Medulla oblongata (tissue), 1 donor: Measurements from ENCODE around the gene ACOD1.

ENCODE experiments used
- DNase-seq: peaks from one replicate; pipeline ENCODE4 v3.0.0-alpha.2; 2015; ENCODE audit errors: extremely low spot score

Gene ACOD1

GRCh38 chr13:76991796-76992547 is 43.7 kb downstream of the ACOD1 start, which contains the start of gene CLN5:
CLN5 (plus strand) TSS chr13:76992081; CDS start chr13:76992099, 18 bp downstream.
- DNase-seq, result peak; percentile 95

GRCh38 chr13:76992548-76993001 is 44.3 kb downstream of the ACOD1 start:
- DNase-seq, result peak; percentile 62

- peak; percentile 24 for DNase-seq
These were observed 44.7 kb downstream of the ACOD1 start for GRCh38 chr13:76993021-76993420.

GRCh38 chr13:76993473-76993872 is 45.2 kb downstream of the ACOD1 start:
- no peak for DNase-seq

GRCh38 chr13:76994281-76994680 is 46.0 kb downstream of the ACOD1 start:
- no peak for DNase-seq

GRCh38 chr13:77000475-77000874 is 52.2 kb downstream of the ACOD1 start:
- no peak for DNase-seq

- DNase-seq, result no peak
These were observed 53.2 kb downstream of the ACOD1 start for GRCh38 chr13:77001540-77001939.

GRCh38 chr13:77001963-77002587 is 53.8 kb downstream of the ACOD1 start:
- DNase-seq, result no peak

- DNase-seq, result peak; percentile 49
These were observed 54.4 kb downstream of the ACOD1 start for GRCh38 chr13:77002590-77003190.
